Measurements from ENCODE around the gene RFWD3.
A peak's percentile ranks its signal among the peaks of the same experiment; 100 is the strongest.

The RFWD3 gene

DNA sequence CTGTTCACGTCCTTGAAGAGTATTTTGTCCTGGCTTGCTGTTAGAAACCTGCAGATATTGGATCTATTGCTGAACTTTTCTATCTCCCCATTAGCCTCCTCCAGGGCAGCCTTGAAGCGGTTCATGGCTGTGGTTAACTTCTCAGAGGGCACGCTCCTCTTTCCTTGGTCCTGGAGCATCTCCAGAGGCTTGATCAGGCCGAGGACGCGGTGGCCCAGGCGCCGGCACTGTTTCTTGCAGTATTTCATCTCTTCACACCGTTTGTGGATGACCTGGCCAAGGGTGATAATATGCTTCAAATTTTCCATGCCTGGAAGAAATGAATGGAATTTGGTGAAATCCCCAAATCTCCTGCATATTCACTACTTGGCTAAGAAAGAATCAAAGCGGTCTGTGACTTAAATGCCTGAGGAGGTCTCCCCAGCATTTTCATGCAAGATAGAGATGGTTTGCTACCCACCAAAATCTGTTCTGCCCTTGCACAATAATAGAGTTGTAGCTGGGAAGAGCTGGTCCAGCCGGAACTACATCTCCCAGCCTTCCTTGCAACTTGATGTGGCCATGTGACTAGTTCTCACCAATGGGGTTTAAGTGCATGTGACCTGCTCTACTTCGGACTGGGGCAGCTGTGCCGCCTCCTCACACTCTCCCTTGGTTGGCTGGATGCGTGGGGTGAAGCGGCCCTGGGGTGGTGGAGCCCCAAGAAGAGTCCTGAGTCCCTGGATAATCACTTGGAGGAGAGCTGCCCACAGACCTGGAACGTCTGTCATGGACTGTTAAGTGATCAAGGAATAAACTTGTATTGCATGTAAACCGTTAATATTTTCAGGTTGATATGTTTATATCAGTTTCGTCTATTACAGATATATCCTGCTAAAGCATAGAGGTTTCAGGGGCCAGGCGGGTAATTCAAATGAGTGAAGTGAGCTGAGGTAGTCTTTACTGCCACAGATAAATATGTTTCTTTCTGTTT, 29.1 kb upstream of the RFWD3 start (continued):
- TF ChIP-seq ZEB2 (tag by site-specific recombination; IDR thresholded peaks at IDR 0.05) (no peak), ZXDB (tag by site-specific recombination; IDR thresholded peaks at IDR 0.05) (0 out of 2 replicates have a peak, but pooled peaks have one; percentile 43), ZNF341 (tag by site-specific recombination; IDR thresholded peaks at IDR 0.05; ENCODE audit: low read depth) (peak; percentile 87), ZBTB20 (tag by site-specific recombination; IDR thresholded peaks at IDR 0.05) (peak; percentile 78), ZBTB48 (tag by site-specific recombination; IDR thresholded peaks at IDR 0.05) (peak; percentile 65; the same call in 1 of the 2 replicates), ZNF114 (tag by site-specific recombination; IDR thresholded peaks at IDR 0.05) (no peak)
- TF ChIP-seq, protein P1, sequence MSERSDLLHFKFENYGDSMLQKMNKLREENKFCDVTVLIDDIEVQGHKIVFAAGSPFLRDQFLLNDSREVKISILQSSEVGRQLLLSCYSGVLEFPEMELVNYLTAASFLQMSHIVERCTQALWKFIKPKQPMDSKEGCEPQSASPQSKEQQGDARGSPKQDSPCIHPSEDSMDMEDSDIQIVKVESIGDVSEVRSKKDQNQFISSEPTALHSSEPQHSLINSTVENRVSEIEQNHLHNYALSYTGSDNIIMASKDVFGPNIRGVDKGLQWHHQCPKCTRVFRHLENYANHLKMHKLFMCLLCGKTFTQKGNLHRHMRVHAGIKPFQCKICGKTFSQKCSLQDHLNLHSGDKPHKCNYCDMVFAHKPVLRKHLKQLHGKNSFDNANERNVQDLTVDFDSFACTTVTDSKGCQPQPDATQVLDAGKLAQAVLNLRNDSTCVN (tag by site-specific recombination; optimal IDR thresholded peaks at IDR 0.05) = no peak
- TF ChIP-seq, protein P2, sequence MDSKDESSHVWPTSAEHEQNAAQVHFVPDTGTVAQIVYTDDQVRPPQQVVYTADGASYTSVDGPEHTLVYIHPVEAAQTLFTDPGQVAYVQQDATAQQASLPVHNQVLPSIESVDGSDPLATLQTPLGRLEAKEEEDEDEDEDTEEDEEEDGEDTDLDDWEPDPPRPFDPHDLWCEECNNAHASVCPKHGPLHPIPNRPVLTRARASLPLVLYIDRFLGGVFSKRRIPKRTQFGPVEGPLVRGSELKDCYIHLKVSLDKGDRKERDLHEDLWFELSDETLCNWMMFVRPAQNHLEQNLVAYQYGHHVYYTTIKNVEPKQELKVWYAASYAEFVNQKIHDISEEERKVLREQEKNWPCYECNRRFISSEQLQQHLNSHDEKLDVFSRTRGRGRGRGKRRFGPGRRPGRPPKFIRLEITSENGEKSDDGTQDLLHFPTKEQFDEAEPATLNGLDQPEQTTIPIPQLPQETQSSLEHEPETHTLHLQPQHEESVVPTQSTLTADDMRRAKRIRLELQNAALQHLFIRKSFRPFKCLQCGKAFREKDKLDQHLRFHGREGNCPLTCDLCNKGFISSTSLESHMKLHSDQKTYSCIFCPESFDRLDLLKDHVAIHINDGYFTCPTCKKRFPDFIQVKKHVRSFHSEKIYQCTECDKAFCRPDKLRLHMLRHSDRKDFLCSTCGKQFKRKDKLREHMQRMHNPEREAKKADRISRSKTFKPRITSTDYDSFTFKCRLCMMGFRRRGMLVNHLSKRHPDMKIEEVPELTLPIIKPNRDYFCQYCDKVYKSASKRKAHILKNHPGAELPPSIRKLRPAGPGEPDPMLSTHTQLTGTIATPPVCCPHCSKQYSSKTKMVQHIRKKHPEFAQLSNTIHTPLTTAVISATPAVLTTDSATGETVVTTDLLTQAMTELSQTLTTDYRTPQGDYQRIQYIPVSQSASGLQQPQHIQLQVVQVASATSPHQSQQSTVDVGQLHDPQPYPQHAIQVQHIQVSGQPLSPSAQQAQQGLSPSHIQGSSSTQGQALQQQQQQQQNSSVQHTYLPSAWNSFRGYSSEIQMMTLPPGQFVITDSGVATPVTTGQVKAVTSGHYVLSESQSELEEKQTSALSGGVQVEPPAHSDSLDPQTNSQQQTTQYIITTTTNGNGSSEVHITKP (tag by site-specific recombination; IDR thresholded peaks at IDR 0.05) = peak; percentile 63

DNA sequence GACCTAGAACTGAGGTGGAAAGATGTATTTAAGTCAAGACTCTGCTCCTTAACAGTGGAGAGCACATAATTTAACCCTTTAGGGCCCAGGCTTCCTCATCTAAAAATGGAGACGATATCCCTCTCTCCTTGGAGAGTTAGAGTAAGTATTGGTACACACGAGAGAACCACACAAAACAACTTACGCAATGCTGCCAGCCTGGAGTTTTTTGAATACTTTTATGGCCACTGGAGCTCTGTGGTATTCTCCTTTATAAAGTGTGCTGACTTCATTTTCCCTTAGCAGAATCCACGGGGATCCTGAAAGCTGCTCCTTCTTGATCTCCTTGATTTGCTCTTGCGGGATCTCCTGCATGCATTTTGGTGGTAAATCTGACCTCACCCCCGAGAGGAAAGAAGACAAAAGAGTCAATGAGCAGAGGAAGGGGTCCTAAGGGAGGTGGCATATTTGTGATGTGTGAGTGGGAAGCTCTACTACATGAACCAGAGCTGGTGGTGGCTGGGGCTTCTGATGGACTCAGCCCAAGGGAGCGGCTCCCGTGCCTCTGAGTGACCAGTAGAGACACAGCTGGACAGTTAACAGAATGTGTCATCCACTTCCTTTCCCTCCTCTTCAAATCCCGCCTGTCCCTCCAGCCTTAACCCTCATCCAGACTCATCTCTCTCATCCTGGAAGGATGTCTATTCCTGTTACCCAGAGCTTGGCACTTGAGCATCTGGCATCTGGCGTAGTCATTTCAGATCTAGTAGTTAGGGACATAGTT, 24.6 kb upstream of the RFWD3 start:
- Histone ChIP-seq H3K36me3 (ENCODE audit: control insufficient read depth in 2 of 2, insufficient read depth in 1 of 2, low read length in 2 of 2) (no peaks in the 10 kb centered on the region), H3K4me1 (ENCODE audit: control insufficient read depth, insufficient read depth, low read length) (no peaks in the 10 kb centered on the region), H3K9me3 (ENCODE audit: control insufficient read depth, insufficient read depth, low read depth, low read length) (no peaks in the 10 kb centered on the region), H3K4me3 (ENCODE audit: low read depth, low read length) (no peak overlapping the region), H3K27ac (ENCODE audit: extremely low read depth, low read depth, low read length) (no peak overlapping the region)
- CTCF ChIA-PET = interaction anchor here (1.1 kb wide), 1 partner anchor 10 kb away, joined by 3 read pairs; no protein-coding TSS in a partner anchor
- TF ChIP-seq ZBTB21 (tag by site-specific recombination; IDR thresholded peaks at IDR 0.05) = no peak
- no peak for TF ChIP-seq SP7 (tag by site-specific recombination; IDR thresholded peaks at IDR 0.05)
- no peak for TF ChIP-seq BCL11B (tag by site-specific recombination; IDR thresholded peaks at IDR 0.05; ENCODE audit: low read depth)
- TF ChIP-seq, protein P3, sequence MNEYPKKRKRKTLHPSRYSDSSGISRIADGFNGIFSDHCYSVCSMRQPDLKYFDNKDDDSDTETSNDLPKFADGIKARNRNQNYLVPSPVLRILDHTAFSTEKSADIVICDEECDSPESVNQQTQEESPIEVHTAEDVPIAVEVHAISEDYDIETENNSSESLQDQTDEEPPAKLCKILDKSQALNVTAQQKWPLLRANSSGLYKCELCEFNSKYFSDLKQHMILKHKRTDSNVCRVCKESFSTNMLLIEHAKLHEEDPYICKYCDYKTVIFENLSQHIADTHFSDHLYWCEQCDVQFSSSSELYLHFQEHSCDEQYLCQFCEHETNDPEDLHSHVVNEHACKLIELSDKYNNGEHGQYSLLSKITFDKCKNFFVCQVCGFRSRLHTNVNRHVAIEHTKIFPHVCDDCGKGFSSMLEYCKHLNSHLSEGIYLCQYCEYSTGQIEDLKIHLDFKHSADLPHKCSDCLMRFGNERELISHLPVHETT (tag by site-specific recombination; IDR thresholded peaks at IDR 0.05) = no peak
- TF ChIP-seq, protein P4, sequence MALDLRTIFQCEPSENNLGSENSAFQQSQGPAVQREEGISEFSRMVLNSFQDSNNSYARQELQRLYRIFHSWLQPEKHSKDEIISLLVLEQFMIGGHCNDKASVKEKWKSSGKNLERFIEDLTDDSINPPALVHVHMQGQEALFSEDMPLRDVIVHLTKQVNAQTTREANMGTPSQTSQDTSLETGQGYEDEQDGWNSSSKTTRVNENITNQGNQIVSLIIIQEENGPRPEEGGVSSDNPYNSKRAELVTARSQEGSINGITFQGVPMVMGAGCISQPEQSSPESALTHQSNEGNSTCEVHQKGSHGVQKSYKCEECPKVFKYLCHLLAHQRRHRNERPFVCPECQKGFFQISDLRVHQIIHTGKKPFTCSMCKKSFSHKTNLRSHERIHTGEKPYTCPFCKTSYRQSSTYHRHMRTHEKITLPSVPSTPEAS (tag by site-specific recombination; IDR thresholded peaks at IDR 0.05) = no peak
- TF ChIP-seq, protein P5, sequence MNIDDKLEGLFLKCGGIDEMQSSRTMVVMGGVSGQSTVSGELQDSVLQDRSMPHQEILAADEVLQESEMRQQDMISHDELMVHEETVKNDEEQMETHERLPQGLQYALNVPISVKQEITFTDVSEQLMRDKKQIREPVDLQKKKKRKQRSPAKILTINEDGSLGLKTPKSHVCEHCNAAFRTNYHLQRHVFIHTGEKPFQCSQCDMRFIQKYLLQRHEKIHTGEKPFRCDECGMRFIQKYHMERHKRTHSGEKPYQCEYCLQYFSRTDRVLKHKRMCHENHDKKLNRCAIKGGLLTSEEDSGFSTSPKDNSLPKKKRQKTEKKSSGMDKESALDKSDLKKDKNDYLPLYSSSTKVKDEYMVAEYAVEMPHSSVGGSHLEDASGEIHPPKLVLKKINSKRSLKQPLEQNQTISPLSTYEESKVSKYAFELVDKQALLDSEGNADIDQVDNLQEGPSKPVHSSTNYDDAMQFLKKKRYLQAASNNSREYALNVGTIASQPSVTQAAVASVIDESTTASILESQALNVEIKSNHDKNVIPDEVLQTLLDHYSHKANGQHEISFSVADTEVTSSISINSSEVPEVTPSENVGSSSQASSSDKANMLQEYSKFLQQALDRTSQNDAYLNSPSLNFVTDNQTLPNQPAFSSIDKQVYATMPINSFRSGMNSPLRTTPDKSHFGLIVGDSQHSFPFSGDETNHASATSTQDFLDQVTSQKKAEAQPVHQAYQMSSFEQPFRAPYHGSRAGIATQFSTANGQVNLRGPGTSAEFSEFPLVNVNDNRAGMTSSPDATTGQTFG (tag by site-specific recombination; IDR thresholded peaks at IDR 0.05; ENCODE audit: borderline replicate concordance) = no peak
- no peak for TF ChIP-seq ZNF600 (tag by site-specific recombination; IDR thresholded peaks at IDR 0.05)
- no peak for TF ChIP-seq ZNF530 (tag by site-specific recombination; IDR thresholded peaks at IDR 0.05; ENCODE audit: low read depth)
- TF ChIP-seq GLIS2 (tag by site-specific recombination; IDR thresholded peaks at IDR 0.05) = no peak
- TF ChIP-seq OVOL3 (tag by site-specific recombination; IDR thresholded peaks at IDR 0.05) = no peak
- no peak for TF ChIP-seq ZNF169 (tag by site-specific recombination; IDR thresholded peaks at IDR 0.05)
- TF ChIP-seq ZNF768 (tag by site-specific recombination; IDR thresholded peaks at IDR 0.05) = no peak
- no peak for TF ChIP-seq SP2 (tag by site-specific recombination; IDR thresholded peaks at IDR 0.05)
- no peak for TF ChIP-seq ZNF223 (tag by site-specific recombination; IDR thresholded peaks at IDR 0.05)
- TF ChIP-seq ZNF558 (tag by site-specific recombination; IDR thresholded peaks at IDR 0.05) = no peak
- no peak for TF ChIP-seq WT1 (tag by site-specific recombination; IDR thresholded peaks at IDR 0.05)
- POLR2A ChIA-PET = no interaction called here

Measured in HEK293 (cell line).